GM12801 (cell line): ENCODE results near the gene PTGES2.

Experiments used
- TF ChIP-seq, protein P1 (sequence below): IDR thresholded peaks from one replicate; pipeline ENCODE4 v1.5.1; 2011; ENCODE audit warnings: control low read depth; ENCODE audit not compliant: insufficient read length; ENCODE audit errors: extremely low read depth

The PTGES2 gene

GRCh38 chr9:128070874-128071273 lies 56.7 kb downstream of the PTGES2 start:
- TF ChIP-seq, protein P1, sequence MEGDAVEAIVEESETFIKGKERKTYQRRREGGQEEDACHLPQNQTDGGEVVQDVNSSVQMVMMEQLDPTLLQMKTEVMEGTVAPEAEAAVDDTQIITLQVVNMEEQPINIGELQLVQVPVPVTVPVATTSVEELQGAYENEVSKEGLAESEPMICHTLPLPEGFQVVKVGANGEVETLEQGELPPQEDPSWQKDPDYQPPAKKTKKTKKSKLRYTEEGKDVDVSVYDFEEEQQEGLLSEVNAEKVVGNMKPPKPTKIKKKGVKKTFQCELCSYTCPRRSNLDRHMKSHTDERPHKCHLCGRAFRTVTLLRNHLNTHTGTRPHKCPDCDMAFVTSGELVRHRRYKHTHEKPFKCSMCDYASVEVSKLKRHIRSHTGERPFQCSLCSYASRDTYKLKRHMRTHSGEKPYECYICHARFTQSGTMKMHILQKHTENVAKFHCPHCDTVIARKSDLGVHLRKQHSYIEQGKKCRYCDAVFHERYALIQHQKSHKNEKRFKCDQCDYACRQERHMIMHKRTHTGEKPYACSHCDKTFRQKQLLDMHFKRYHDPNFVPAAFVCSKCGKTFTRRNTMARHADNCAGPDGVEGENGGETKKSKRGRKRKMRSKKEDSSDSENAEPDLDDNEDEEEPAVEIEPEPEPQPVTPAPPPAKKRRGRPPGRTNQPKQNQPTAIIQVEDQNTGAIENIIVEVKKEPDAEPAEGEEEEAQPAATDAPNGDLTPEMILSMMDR, result no peak
